CD4-positive, alpha-beta T cell (primary cell): Measurements from ENCODE around the gene CAB39L. TPM values are rescaled to one million over a fixed set of nuclear protein-coding genes. Genes with fewer than 3 reads are reported as not detected.

Experiments
- ATAC-seq: fragments of 200-7000 bp; cut with Tn5 transposase; one replicate; pipeline ENCODE4 v1.10.0; 2022; ENCODE audit warnings: mild to moderate bottlenecking; ENCODE audit not compliant: poor library complexity
- CTCF ChIA-PET: fragments of 350-600 bp; sonication (Branson Sonifier 250); formaldehyde crosslinking; loops from one replicate; lab custom pipeline; 2021; ENCODE audit warnings: antibody characterized with exemption, inconsistent platforms; lab: Charles Lee
- POLR2A ChIA-PET: fragments of 350-600 bp; sonication (Branson Sonifier 250); formaldehyde crosslinking; loops from one replicate; lab custom pipeline; 2021; ENCODE audit warnings: antibody characterized with exemption, inconsistent platforms; lab: Charles Lee
- DNase-seq, 14 experiments: peaks; one replicate each; pipeline ENCODE4 v3.0.0-alpha.2; 2013 to 2020; ENCODE audit warnings: mixed read lengths in 2 of 14
- H3K27ac ChIP-seq, 2 donors: one replicate each; pipeline versions ENCODE4 v1.5.1 to v1.7.0; 2013; ENCODE audit warnings: low read length in 2 of 2, low read depth in 1 of 2, mild to moderate bottlenecking in 1 of 2
- H3K27me3 ChIP-seq, 2 experiments: 1 replicate in 1 of 2; 2 replicates in 1 of 2; pipeline versions ENCODE4 v1.6.1 to v1.7.0; 2013; ENCODE audit warnings: low read length in 2 of 2, control low read depth in 1 of 2, mild to moderate bottlenecking in 1 of 2, moderate library complexity in 1 of 2; ENCODE audit not compliant: insufficient read depth in 2 of 2, control insufficient read depth in 1 of 2
- H3K36me3 ChIP-seq: one replicate; pipeline ENCODE4 v1.6.1; 2013; ENCODE audit warnings: low read length, control low read depth; ENCODE audit not compliant: insufficient read depth
- H3K4me1 ChIP-seq: one replicate; pipeline ENCODE4 v1.6.1; 2013; ENCODE audit warnings: low read length, control low read depth; ENCODE audit not compliant: insufficient read depth
- H3K4me3 ChIP-seq: one replicate; pipeline ENCODE4 v1.5.1; 2013; ENCODE audit warnings: mild to moderate bottlenecking, low read length, moderate library complexity
- H3K9me3 ChIP-seq, 2 experiments: 1 replicate in 1 of 2; 2 replicates in 1 of 2; pipeline versions ENCODE4 v1.6.1 to v1.7.0; 2013; ENCODE audit warnings: low read length in 2 of 2, mild to moderate bottlenecking in 2 of 2, control low read depth in 1 of 2, moderate library complexity in 1 of 2; ENCODE audit not compliant: control insufficient read depth in 1 of 2, insufficient read depth in 1 of 2
- H3K27ac Mint-ChIP-seq: one replicate; pipeline ENCODE4 v1.8.0; 2020; ENCODE audit warnings: mixed read lengths
- H3K27me3 Mint-ChIP-seq: one replicate; pipeline ENCODE4 v1.8.0; 2021; ENCODE audit warnings: mixed read lengths
- H3K36me3 Mint-ChIP-seq: one replicate; pipeline ENCODE4 v1.8.0; 2021; ENCODE audit warnings: low read depth, mixed read lengths
- H3K4me1 Mint-ChIP-seq: one replicate; pipeline ENCODE4 v1.8.0; 2021; ENCODE audit warnings: low read depth, mixed read lengths
- H3K4me3 Mint-ChIP-seq: one replicate; pipeline ENCODE4 v1.8.0; 2020; ENCODE audit warnings: mild to moderate bottlenecking, mixed read lengths
- H3K9me3 Mint-ChIP-seq: one replicate; pipeline ENCODE4 v1.8.0; 2020; ENCODE audit warnings: mixed read lengths
- CTCF ChIP-seq: fragments of 200-600 bp; IDR thresholded peaks from one replicate; pipeline ENCODE4 v1.8.0; 2022; ENCODE audit warnings: antibody characterized with exemption, mild to moderate bottlenecking
- intact Hi-C, 2 experiments: fragments of 100-400 bp; cut with DNase I in 1 of 2; cut with micrococcal nuclease in 1 of 2; formaldehyde crosslinking; loops; one replicate each; pipeline versions ENCODE4 v1.15.1 to v1.9.0; 2023 to 2025; cut with DNase I, micrococcal nuclease
- total RNA-seq, 174 experiments: library from RNA in 2 of 174; stranded (reverse) in 2 of 174; gene quantifications; one replicate each; pipeline ENCODE4 v1.2.3 and lab custom pipeline; 2021 to 2026

Gene CAB39L
- total RNA-seq, 2 experiments from 2014 or later: 1.9 to 2.5 TPM

- no peaks in the 10 kb centered on the region for H3K27me3 ChIP-seq
- no peaks in the 10 kb centered on the region for H3K36me3 Mint-ChIP-seq
- no peak for ATAC-seq
- H3K4me3 Mint-ChIP-seq: no peak overlapping the region
- no peak overlapping the region for H3K27ac ChIP-seq
- no peaks in the 10 kb centered on the region for H3K36me3 ChIP-seq
- ChIA-PET POLR2A (no interaction called here), CTCF (no interaction called here)
- no peaks in the 10 kb centered on the region for H3K9me3 Mint-ChIP-seq
- DNase-seq: no peak
- H3K9me3 ChIP-seq: no peaks in the 10 kb centered on the region
- no peaks in the 10 kb centered on the region for H3K27me3 Mint-ChIP-seq
- intact Hi-C loops: no loop called here
- no peak for TF ChIP-seq CTCF
- no peaks in the 10 kb centered on the region for H3K4me1 Mint-ChIP-seq
- H3K4me3 ChIP-seq: no peak overlapping the region
- H3K27ac Mint-ChIP-seq: no peak overlapping the region
- no peaks in the 10 kb centered on the region for H3K4me1 ChIP-seq
Observed at GRCh38 chr13:49395451-49395865, 48.4 kb downstream of the CAB39L start.

DNA sequence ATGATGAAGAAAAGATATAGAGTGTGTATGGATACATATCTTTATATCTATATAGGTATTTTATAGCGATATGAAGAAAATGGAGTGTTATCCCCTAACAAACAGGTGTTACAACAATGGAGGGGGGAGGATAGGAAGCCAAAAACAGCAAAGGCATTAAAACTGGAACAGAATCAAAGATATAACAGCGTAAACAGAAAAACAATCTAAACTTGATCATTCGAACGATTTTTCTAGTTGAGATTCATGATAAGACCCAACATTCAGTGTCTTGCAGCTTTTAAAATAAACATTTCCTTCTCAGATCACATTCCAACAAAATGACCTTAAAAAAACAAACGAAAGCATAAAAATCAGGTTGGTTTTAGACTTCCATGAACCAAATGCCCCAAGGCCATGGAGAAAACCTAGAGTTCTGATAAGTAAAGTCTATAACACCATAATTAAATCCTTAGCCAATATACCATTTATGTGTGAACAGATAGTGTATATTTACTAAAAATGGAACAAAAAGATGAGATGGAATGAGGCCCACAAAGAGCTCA is 55.7 kb downstream of the CAB39L start:
- POLR2A ChIA-PET: interaction anchor here (0.9 kb wide), 2 partner anchors 14 to 26 kb away, joined by 4 read pairs; no protein-coding TSS in a partner anchor
- Mint-ChIP-seq H3K36me3 (no peaks in the 10 kb centered on the region), H3K4me1 (no peaks in the 10 kb centered on the region), H3K27me3 (peaks cover 24% of the 10 kb centered on the region), H3K9me3 (no peaks in the 10 kb centered on the region), H3K27ac (no peak overlapping the region), H3K4me3 (no peak overlapping the region)
- Histone ChIP-seq H3K36me3 (no peaks in the 10 kb centered on the region), H3K4me3 (no peak overlapping the region), H3K27ac (no peak overlapping the region), H3K4me1 (no peaks in the 10 kb centered on the region), H3K27me3 (no peaks in the 10 kb centered on the region), H3K9me3 (no peaks in the 10 kb centered on the region)
- no peak for TF ChIP-seq CTCF
- CTCF ChIA-PET: no interaction called here
- intact Hi-C loops: no loop called here
- ATAC-seq (no peak), DNase-seq (no peak)

- Mint-ChIP-seq H3K27ac (no peak overlapping the region), H3K4me3 (no peak overlapping the region), H3K9me3 (no peaks in the 10 kb centered on the region), H3K36me3 (no peaks in the 10 kb centered on the region), H3K27me3 (peaks cover 28% of the 10 kb centered on the region), H3K4me1 (no peaks in the 10 kb centered on the region)
- no peak for ATAC-seq
- POLR2A ChIA-PET: no interaction called here
- Histone ChIP-seq H3K9me3 (no peaks in the 10 kb centered on the region), H3K4me3 (no peak overlapping the region), H3K27ac (no peak overlapping the region), H3K27me3 (no peaks in the 10 kb centered on the region), H3K36me3 (no peaks in the 10 kb centered on the region), H3K4me1 (no peaks in the 10 kb centered on the region)
- DNase-seq: no peak
- CTCF ChIA-PET: no interaction called here
- intact Hi-C loops: no loop called here
- no peak for TF ChIP-seq CTCF
Observed at GRCh38 chr13:49386664-49387063, 57.2 kb downstream of the CAB39L start.
